ENCODE results near the gene TM9SF3.

TM9SF3 gene

DNA sequence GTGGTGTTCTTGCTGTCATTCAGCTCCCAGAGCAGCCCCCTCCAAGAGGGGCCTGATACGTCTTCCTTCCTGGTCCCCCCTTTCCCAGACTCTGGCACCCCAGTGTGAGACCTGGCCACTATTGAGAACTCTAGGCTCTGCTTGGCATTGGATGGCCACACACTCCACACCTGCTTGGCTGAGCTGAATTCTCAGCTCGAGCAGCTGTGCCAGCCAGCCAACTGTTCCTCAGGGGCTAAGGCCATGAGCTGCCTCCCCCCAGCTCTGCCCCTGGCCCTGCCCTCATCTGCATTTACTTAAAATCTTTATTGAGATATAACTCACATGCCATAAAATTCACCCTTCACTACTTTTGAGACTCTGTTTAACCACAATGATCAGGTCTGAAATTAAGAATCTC lies 79.8 kb downstream of the TM9SF3 start:
- DNase-seq, result no peak

DNA sequence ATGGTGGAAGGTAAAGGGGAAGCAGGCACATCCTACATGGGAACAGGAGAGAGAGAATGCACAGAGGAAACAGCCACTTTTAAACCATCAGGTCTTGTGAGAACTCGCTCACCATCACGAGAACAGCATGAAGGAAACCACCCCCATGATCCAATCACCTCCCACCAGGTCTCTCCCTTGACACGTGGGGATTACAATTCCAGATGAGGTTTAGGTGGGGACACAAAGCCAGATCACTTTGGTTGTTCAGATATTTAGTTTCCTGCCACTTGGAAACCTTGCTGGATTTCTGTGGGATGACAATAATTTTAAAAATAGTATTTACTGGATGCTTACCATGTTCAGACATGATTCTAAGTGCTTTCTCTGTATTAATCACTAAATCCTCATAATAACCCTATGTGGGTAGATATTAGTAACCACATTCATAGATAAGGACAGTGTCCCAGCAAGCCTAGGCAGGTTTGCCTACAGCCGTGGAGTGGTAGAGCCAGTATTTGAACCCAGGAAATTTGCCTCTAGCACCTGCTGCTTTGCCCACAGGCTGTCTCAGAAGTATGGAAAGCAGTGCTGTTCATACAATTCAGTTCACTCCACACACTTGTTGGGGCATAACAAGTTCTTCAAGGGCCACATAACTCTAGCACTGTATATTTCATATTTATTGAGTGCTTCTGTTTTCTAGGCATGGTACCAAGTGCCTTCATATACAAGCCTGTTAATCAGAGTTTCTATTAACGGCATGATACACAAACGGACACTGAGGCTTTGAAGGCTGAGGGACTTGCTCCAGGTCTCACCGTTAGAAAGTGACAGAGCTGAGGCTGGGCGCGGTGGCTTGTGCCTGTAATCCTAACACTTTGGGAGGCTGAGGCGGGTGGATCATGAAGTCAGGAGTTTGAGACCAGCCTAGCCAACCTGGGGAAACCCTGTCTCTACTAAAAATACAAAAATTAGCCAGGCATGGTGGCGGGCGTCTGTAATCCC lies 81.4 kb downstream of the TM9SF3 start:
- no peak for DNase-seq

DNA sequence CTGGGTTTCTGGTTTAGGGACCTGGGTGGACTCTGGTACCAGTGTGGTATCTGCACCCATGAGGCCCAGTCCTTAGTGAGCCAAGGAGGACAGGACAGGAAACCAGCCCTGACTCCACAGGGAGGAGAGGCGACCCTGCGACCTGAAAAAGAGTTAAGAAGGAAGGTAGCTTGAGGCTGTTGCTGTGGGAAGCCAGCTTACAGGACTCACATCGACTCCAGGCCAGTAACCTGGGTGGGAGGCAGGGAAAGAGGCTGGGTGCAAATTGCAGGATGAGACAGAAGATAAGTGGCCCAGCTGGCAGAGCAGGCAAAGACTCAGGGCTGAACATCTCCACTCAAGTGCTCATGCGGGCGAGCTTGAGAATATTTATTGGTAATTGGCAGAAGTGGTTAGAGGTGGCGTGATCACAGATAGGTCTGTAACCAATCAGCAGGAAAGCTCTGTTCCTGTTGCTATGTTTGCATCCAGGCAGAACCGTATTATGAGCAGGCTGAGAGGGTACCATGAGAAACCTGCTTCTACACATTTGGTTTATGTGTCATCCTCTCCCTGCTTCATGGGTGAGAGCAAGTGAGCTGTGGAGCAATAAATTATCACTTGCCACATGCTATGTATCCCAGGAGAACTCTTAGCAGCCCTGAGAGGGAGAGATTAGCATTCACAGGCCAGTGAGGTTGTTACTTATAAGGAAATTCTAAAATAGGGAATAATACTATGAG lies 84.1 kb downstream of the TM9SF3 start:
- DNase-seq, result no peak

DNA sequence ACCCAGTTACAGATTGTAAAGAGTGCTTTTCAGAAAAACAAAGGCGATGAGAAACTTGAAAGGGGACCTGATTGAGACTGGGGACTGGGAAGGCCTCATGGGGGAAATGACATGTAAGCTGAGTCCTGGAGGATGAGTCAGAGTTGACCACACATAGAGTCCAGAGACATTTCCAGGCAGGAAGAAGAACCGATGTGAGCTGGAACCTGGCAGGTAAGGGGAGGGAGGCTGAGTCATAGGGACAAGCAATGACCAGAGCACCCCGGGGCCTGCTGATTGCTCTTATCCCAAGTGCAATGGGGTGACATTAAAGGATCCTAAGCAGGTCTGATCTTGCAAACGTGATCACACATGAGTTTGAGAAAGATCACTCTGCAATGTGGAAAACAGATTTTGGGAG lies 84.8 kb downstream of the TM9SF3 start:
- DNase-seq, result no peak

- no peak for DNase-seq
These were observed 86.3 kb downstream of the TM9SF3 start for GRCh38 chr10:96500519-96500918.

GRCh38 chr10:96500050-96500449 lies 86.8 kb downstream of the TM9SF3 start:
- DNase-seq, result no peak

DNA sequence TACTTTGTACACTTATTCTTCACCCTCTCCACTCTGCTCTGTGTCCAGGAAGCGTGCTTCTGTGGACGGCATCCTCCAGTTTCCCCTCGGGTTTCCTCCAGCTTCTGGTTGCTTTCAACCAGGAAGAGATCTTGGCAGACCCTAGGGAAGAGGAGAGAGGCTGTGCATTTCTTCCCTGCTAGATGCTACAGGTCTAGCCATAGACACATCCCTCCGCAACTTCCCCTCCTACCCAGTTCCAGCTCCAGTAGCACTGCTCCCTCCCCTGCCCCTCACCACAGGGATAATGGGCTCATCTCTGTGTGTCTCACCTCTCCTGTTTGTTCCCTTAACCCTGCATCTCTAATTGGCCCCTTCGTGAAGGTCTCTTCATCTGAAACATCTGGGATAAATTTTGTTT lies 89.4 kb downstream of the TM9SF3 start:
- no peak for DNase-seq

DNA sequence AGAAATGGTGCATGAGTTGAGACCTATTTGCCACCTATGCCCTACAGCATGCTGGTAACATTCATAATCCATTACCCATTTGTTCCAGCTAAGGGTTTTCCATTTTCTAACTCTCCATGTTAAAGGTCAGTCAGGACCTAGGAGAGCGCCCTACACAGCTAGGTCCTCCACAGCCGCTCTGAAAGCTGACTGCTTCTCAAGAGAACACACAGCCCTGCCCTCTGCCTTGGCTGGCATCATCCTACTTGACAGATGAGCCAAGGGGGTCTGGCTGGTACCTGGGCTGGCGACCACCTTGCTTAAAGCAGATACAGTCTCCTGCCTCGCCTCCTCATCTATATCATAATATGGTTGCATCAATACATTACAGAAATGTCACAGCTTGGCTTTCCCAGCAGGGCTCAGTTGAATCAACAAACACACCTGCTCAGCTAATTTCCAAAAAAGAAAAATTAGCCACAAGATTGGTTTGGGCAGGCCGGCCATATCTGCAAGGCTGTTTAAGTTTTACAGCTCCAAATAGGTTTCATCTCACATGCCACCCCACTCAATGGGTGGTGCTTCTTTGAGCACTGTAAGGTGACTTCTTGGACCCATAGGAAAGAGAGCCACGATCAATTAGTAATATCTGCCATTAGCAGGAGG lies 90.4 kb downstream of the TM9SF3 start:
- DNase-seq, result no peak

DNA sequence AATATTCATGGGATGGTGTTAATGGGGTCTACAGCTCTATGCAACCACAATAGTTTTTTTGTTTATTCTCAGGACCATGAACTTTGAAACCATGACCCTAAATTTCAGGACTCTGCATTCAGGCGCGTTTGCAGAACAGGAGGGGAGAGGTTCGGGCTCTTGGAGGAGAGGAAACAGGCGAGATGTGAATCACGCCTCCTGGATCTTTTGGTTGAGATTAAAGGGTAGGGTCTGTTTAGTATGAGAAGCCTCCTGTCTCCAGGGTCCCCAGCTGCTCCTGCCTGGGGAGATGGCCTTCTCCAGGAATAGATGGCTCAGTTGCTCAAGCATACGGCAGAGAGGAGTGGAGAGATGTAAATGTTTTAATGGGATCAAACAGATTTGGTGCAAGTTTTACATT lies 91.3 kb downstream of the TM9SF3 start:
- DNase-seq, result no peak

DNA sequence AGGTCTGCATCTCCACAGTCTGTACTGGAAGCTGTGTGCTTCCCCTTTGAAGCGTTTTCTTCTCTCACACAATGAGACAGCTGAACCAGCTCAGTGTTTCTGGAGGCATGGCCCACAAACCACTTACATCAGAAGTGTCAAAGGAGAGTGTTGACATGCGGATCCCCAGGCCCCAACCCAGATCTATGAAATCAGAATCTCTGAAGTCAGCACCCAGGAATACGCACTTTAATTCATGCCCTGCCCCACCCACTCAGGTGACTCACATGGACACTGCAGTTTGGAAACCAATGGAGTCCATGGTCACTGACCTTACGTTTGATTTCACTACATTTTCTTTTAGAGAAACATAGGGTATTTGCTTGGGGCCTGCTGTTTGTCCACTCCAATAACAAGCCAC lies 92.1 kb downstream of the TM9SF3 start:
- no peak for DNase-seq

DNA sequence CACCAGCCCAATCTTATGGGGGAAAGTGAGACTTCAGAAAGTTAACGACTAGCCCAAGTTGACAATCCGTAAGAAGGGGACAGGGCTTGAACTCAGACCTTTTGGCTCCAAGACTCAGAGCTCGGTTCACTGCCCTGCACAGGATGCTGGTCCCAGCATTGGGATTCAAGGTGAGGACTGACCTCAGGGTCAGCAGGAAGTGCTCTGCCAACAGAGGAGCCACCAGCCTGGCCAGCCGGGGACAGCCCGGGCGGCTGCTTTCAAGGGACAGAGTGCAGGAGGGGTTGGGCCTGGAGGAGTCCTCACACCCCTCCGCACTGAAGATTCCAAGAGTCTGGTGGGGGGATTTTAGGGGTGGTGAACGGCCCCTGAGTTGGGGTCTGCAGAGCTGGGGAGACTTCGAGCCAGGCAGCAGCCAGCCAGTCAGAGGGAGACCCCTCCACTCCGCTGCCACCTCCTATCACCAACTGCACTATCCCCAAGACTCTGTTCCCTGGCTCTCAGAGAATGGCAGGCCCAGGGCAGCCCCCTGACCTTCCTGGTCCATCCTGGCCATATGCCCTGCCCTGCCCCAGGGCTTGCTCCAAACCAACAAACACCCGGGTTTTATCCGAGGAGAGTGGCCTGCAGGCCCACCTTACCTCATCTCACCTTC lies 92.8 kb downstream of the TM9SF3 start:
- DNase-seq, result no peak

DNA sequence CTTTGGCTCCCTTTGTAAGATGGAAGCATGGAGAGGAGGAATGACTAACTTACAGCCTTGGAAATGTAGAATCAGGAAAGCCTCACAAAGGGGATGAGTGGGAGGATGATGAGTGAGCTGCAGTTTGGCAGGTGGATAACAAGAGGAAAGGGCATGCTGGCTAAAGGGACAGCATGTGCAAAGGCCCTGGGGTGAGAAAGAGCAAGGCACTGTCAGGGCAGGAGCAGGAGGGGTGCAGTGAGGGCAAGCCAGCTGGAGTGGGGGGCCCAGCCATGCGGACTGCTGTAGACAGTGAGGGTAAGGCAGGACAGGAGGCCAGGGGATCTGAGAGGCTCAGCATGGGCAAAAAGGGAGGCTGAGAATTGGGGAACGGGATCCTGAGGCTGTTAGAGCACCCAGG lies 93.6 kb downstream of the TM9SF3 start:
- DNase-seq, result no peak

GRCh38 chr10:96491303-96491702 lies 95.5 kb downstream of the TM9SF3 start:
- DNase-seq, result no peak

DNA sequence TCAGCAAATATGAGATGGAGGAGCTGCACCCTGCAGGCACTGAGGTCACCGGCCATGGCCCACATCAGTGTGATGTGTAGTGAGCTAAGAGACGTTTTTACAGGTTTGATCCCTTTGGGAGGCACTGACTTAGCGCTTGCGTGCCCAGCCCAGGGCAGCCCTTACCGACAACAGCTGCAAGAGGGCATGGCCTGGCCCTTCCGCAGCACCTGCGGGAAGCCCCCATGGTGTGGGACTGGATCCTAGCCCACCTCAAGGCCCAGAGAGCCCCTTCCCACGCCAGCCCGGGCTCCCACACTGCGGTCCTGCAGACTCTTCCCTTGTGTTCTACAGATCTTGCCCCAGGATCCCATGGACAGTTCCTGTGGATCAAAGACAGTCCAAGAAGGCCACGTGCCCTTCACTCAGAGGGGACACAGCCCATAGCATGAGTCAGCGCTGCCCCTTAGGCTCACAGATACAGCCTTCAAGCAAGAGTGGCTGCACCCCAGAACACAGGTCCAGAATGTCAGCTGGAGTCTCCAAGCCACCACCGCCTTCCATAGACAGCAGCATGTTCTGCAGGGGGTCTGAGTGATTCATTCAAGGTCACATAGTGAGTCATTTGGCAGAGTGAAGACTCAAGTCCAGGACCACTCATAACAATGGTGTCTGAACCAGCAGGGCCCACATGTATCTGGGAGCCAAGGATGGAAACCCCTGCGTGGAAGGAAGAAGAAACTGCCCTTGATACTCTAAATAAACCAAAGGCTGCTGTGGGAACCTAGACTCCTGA lies 98.5 kb downstream of the TM9SF3 start:
- no peak for DNase-seq

DNA sequence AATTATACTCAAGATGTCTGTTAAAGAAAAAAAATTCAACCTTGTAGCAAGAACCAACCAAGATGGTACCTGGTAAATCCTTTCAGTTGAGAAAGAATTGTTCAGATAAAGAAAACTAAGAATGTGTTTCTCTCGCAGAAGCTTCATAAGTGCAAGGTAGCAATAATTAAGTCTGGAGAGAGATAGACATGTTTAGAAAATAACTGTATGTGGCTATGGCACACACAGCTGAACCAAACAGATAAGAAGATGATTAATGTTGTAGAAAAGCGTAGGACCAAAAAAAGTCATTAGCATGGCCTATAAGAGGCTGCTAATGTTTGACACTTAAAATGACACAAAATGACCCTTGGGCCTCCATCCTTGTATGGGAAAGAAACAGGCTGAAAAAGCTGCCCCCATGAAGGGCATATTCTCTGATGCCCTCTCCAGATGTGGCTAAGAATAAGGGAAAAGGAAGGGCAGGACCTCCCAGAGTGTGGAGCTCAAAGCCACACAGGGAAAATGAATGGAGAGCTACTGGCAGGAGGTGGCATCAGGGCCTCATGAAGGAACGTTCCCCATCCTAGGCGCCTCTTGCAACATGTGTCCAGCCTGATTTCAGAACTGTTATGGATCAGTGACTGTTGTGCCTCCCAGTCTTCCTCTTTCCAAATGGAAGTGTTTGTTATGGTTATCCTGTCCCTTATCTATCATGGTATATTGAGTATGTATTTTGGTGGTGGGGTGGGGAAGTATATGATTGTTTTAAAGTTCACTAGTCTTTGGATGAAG lies 103.8 kb downstream of the TM9SF3 start:
- no peak for DNase-seq

DNA sequence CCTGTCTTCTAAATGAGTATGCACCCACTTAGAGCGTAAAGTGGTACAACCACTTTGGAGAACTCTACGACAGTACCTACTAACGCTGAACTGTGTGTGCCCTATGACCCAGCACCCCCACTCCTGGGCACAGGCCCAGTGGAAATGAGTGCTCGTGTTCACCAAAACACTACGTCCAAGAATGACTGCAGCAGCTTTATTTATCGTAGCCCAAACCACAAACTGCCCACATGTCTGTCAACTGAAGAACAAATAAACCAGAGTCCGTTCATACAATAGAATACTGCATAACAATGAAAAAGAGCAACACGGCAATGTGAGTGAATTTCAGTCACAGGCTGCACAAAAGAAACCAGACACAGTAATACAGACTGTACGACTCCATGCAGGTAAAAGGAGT lies 108.5 kb downstream of the TM9SF3 start:
- no peak for DNase-seq

- no peak for DNase-seq
These were observed 112.9 kb downstream of the TM9SF3 start for GRCh38 chr10:96473866-96474265.

DNA sequence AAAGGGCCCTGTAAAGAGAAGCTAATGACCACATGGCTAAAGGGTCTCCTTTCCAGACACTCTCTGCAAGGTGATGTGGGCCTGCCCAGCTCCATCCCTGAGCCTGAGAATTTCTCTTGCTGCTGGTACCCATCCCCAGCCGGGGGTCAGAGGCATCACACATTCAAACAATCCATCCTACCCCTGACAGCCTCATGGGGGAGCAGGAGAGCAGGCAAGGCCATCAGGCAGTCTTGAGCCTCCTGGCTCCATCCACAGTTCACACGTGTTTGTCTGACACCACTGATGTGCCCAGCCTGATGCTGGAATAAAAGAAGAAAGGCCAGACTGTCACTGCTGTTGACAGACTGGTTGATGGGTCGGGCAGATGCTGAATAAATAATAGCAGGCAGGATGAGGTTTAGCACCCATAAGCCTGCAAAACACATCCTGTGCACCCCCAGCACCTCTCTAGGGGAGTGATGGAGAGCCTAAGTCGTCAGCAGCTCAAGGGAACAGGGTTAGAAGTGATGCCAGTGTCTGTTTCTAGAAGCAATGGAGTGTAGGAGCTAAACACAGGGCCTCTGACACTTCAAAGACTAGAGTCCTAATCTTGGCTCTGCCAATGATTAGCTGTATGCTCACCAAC lies 116.6 kb downstream of the TM9SF3 start:
- no peak for DNase-seq

DNA sequence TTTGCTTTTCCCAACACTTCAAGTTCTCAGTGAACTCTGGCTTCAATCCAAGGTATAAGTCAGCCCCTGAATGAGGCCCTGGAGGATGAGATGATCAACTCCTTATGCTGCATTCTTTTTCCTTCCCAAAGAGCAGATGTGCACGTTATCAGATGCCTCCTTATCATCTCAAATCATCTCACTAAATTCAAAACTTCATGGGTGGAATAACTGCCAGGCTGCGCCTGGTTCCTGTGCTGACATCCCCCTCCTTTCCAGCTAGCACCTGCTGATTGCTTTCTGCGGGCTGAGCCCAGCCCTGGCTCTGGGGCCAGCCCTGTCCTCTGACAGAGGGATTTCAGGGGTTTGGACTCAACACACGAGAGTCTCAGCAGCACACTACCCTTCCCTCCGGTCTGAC lies 118.0 kb downstream of the TM9SF3 start:
- DNase-seq, result no peak

Data from NCI-H2081 treated with DMSO at 0.1 percent for 48 hours (cell line).